Measurements from ENCODE around the gene RXRA.
A peak's percentile ranks its signal among the peaks of the same experiment; 100 is the strongest.

Gene RXRA

GRCh38 chr9:134326724-134327601 lies 708 bp downstream of the RXRA start:
- Histone ChIP-seq H3K79me2 (peaks cover 50% of the 10 kb centered on the region), H3K27me3 (ENCODE audit: control insufficient read depth, insufficient read depth, low read length) (no peaks in the 10 kb centered on the region), H3K27ac (peak overlapping the region; percentile 84), H2AFZ (no peak overlapping the region), H3K9ac (peak overlapping the region; percentile 53), H3K9me3 (ENCODE audit: control insufficient read depth, low read length) (no peaks in the 10 kb centered on the region), H3K4me3 (ENCODE audit: low read depth, low read length) (peak overlapping the region; percentile 88), H3K4me1 (peaks cover 21% of the 10 kb centered on the region), H3K4me2 (ENCODE audit: low read length) (peak overlapping the region; percentile 96), H3K36me3 (ENCODE audit: control insufficient read depth, insufficient read depth, low read length) (no peaks in the 10 kb centered on the region)
- TF ChIP-seq, protein P1, sequence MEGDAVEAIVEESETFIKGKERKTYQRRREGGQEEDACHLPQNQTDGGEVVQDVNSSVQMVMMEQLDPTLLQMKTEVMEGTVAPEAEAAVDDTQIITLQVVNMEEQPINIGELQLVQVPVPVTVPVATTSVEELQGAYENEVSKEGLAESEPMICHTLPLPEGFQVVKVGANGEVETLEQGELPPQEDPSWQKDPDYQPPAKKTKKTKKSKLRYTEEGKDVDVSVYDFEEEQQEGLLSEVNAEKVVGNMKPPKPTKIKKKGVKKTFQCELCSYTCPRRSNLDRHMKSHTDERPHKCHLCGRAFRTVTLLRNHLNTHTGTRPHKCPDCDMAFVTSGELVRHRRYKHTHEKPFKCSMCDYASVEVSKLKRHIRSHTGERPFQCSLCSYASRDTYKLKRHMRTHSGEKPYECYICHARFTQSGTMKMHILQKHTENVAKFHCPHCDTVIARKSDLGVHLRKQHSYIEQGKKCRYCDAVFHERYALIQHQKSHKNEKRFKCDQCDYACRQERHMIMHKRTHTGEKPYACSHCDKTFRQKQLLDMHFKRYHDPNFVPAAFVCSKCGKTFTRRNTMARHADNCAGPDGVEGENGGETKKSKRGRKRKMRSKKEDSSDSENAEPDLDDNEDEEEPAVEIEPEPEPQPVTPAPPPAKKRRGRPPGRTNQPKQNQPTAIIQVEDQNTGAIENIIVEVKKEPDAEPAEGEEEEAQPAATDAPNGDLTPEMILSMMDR (IDR thresholded peaks at IDR 0.05) = no peak

DNA sequence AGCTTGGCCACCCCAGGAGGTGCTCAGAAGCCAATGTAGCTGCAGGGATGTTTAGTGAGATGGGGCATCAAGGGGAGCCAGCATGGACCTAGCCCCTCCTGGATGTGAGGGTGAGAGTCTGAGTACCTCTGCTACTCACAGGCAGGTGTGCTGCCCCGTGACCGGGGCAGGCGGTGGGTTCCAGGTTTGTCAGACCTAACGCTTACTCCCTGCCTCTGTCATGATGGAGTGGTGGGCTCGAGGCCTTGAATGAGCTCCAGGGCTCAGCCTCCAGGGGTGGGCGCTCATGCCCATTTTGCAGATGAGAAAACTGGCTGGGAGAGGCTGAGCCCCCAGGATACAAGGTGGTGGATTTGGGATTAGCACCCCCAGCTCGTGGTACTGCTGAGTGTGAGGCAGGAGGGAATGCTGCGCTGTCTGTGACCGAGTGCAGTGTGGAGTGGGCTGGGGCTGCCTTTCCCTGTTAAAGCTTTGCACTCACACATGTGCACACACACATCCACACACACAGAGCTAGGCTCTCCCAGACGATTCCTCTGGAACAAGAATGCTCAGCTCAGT lies 1.5 kb downstream of the RXRA start:
- Histone ChIP-seq H3K4me3 (ENCODE audit: low read depth, low read length) (peak overlapping the region; percentile 88), H2AFZ (no peak overlapping the region), H3K27me3 (ENCODE audit: control insufficient read depth, insufficient read depth, low read length) (no peaks in the 10 kb centered on the region), H3K27ac (peak overlapping the region; percentile 84), H3K9me3 (ENCODE audit: control insufficient read depth, low read length) (no peaks in the 10 kb centered on the region), H3K4me1 (peaks cover 25% of the 10 kb centered on the region), H3K9ac (peak overlapping the region; percentile 53), H3K36me3 (ENCODE audit: control insufficient read depth, insufficient read depth, low read length) (no peaks in the 10 kb centered on the region), H3K79me2 (peaks cover 58% of the 10 kb centered on the region), H3K4me2 (ENCODE audit: low read length) (peak overlapping the region; percentile 96)
- TF ChIP-seq, protein P1 (IDR thresholded peaks at IDR 0.05) = no peak

GRCh38 chr9:134328341-134328840 lies 2.1 kb downstream of the RXRA start:
- Histone ChIP-seq H3K9me3 (ENCODE audit: control insufficient read depth, low read length) (no peaks in the 10 kb centered on the region), H3K9ac (peak overlapping the region; percentile 46), H3K79me2 (peaks cover 65% of the 10 kb centered on the region), H3K4me2 (ENCODE audit: low read length) (peak overlapping the region; percentile 96), H3K4me3 (ENCODE audit: low read depth, low read length) (peak overlapping the region; percentile 88), H3K27ac (peak overlapping the region; percentile 84), H3K27me3 (ENCODE audit: control insufficient read depth, insufficient read depth, low read length) (no peaks in the 10 kb centered on the region), H3K4me1 (peaks cover 25% of the 10 kb centered on the region), H2AFZ (no peak overlapping the region), H3K36me3 (ENCODE audit: control insufficient read depth, insufficient read depth, low read length) (no peaks in the 10 kb centered on the region)
- TF ChIP-seq, protein P1 (IDR thresholded peaks at IDR 0.05) = no peak

DNA sequence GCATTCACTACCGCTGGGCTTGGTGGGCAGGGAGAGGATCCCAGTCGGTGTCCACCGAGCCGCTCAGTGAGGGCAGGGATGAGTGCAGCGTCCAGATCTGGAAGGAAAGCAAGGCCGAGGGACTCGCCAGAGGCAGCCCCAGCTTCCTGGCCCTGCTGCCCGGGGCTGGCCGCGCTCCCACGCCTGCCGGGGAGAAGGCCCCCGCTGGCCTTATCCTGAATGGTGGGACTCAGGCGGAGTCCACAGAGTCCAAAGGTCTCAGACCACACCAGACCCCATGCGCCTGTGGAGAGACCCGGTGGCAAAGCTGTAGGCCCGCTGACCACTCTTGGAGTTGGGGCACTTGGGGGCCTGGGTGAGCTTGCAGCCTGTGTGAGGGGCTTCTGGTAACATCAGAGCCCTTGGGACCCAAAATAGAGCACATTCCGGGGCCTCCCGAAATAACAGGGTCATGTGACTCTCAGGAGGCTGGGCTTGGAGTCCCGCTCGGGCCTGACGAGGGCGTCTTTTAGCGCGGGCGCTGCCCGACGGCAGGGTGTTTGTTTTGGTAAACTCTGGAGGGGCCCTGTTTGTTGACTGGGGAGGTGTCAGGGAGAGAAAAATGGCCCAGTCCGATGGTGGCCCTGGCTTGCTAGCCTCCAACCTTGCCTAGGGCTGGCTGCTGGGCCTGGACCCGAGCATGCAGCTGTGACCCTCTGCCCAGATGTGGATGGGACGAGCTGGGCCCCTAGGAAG lies 2.8 kb downstream of the RXRA start:
- Histone ChIP-seq H3K4me2 (ENCODE audit: low read length) (peak overlapping the region; percentile 96), H3K9me3 (ENCODE audit: control insufficient read depth, low read length) (no peaks in the 10 kb centered on the region), H3K27me3 (ENCODE audit: control insufficient read depth, insufficient read depth, low read length) (no peaks in the 10 kb centered on the region), H3K9ac (peak overlapping the region; percentile 46), H3K27ac (peak overlapping the region; percentile 84), H3K36me3 (ENCODE audit: control insufficient read depth, insufficient read depth, low read length) (no peaks in the 10 kb centered on the region), H2AFZ (no peak overlapping the region), H3K79me2 (peaks cover 69% of the 10 kb centered on the region), H3K4me1 (peaks cover 25% of the 10 kb centered on the region), H3K4me3 (ENCODE audit: low read depth, low read length) (peak overlapping the region; percentile 88)
- TF ChIP-seq, protein P1 (IDR thresholded peaks at IDR 0.05) = peak; percentile 14

Data from parathyroid adenoma (tissue), 2 donors.